Esophagus squamous epithelium (tissue), 4 donors: ENCODE measurements around the gene CDHR2.

Source experiments
- POLR2A ChIP-seq, 4 donors: fragments of 450-650 bp; IDR thresholded peaks; one replicate each; pipeline ENCODE4 v1.6.1; 2017; ENCODE audit warnings: antibody characterized with exemption in 4 of 4, mild to moderate bottlenecking in 4 of 4, moderate library complexity in 3 of 4
- TF ChIP-seq, protein P1 (sequence below), 6 experiments: fragments of 450-650 bp in 4 of 6; fragments of 200-600 bp in 2 of 6; sonication (generic) in 2 of 6; IDR thresholded peaks; one replicate each; pipeline ENCODE4 v1.5.1; 2016 to 2019; ENCODE audit warnings: antibody characterized with exemption in 6 of 6, mild to moderate bottlenecking in 4 of 6, moderate library complexity in 4 of 6

DNA sequence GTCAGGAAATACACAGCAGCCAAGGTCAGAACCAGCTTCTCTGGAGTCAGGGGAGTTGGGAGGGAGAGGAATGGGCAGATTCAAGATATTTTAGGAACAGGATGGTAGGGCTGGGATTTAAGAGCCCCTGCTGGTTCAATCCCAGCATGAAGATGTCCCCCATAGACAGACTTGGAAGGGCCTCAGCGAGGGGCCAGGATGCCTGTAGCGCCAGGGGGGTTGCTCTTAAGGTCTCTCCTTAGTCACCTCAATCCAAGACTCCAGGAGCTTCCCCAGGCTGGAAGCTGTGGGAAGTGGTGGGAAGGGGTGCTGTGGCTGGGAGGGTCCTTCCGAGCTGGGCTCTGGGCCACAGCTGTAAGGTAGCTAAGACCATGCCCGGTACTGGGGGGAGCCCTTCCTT, 90.1 kb downstream of the CDHR2 start:
- TF ChIP-seq, protein P1, sequence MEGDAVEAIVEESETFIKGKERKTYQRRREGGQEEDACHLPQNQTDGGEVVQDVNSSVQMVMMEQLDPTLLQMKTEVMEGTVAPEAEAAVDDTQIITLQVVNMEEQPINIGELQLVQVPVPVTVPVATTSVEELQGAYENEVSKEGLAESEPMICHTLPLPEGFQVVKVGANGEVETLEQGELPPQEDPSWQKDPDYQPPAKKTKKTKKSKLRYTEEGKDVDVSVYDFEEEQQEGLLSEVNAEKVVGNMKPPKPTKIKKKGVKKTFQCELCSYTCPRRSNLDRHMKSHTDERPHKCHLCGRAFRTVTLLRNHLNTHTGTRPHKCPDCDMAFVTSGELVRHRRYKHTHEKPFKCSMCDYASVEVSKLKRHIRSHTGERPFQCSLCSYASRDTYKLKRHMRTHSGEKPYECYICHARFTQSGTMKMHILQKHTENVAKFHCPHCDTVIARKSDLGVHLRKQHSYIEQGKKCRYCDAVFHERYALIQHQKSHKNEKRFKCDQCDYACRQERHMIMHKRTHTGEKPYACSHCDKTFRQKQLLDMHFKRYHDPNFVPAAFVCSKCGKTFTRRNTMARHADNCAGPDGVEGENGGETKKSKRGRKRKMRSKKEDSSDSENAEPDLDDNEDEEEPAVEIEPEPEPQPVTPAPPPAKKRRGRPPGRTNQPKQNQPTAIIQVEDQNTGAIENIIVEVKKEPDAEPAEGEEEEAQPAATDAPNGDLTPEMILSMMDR (IDR thresholded peaks at IDR 0.05): no peak
- TF ChIP-seq POLR2A (IDR thresholded peaks at IDR 0.05): no peak
